GM18909 (cell line): ENCODE measurements around the gene VENTX.

Experiments used
- ATAC-seq: cut with Tn5 transposase; IDR thresholded peaks from one replicate; pipeline ENCODE4 v1.9.1; 2021; ENCODE audit warnings: mild to moderate bottlenecking; ENCODE audit not compliant: unreplicated experiment, poor library complexity

Gene VENTX

GRCh38 chr10:133201948-133202725, 35.5 kb upstream of the VENTX start:
- ATAC-seq, result no peak

DNA sequence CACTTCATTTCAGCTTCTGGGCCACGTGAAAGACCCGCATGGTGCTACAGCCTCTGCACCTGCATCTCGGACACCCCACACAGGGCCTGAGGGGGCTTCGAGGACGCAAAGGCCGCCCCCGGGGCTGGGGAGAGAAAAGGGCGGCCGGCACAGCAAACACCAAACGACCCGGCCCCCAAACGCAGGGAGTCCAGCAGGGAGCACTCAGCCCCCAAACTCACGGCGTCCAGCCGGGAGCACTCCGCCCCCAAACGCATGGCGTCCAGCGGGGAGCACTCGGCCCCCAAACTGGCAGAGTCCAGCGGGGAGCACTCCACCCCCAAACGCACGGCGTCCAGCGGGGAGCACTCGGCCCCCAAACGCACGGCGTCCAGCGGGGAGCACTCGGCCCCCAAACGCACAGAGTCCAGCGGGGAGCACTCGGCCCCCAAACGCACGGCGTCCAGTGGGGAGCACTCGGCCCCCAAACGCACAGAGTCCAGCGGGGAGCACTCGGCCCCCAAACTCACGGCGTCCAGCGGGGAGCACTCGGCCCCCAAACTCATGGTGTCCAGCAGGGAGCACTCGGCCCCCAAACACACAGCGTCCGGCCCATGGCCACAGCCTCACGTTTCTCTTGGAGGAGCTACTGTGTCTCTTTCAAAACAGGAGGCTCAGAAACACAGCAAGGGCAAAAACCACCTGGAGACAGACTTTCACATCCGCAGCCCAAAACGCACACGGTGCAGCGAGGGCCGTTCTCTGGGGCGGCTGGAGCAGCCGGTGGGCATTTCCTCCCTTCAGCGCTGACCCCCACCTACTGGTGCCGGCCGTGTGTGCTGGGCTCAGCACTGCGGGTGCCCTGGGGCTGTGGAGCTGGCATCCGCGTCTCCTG, 34.6 kb upstream of the VENTX start:
- no peak for ATAC-seq

GRCh38 chr10:133203652-133204195, 33.9 kb upstream of the VENTX start:
- no peak for ATAC-seq

DNA sequence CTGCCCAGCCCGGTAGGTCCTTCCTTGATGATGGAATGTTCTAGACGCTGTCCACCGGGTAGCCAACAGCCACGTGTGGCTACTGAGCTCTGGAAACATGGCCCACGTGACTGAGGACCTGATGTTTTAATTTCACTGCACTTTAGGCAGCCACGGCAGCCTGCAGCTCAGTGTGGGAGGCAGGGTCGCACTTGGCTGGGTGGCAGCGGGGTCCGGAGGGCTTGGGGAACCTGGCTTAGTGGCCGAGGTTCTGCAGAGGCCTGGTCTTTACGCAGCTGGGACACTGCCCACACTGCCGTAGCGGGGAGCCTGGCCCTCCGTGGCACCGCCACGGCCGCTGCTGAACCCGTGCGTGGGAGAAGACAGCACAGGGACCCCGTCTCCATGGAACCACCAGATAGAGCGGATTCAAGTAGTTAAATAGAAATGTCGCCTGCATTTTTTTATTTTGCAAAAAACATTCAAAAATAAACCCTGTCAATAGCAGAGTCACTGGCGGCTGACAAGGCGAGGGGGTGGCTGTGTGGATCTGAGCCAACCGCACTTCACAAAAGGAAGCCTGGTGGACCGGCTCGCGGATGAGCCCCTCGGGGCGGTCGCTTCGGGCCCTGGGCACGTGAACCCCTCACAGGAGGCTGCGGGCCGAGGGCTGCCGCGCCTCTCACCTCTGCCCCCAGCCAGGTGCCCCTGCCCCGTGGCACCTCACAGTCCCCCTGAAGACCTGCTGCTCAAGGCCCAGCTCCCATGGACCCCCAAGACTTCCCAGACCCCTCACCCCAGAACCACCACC, 33.2 kb upstream of the VENTX start:
- ATAC-seq, result no peak

- no peak for ATAC-seq
Observed at GRCh38 chr10:133205146-133205545, 32.5 kb upstream of the VENTX start.

DNA sequence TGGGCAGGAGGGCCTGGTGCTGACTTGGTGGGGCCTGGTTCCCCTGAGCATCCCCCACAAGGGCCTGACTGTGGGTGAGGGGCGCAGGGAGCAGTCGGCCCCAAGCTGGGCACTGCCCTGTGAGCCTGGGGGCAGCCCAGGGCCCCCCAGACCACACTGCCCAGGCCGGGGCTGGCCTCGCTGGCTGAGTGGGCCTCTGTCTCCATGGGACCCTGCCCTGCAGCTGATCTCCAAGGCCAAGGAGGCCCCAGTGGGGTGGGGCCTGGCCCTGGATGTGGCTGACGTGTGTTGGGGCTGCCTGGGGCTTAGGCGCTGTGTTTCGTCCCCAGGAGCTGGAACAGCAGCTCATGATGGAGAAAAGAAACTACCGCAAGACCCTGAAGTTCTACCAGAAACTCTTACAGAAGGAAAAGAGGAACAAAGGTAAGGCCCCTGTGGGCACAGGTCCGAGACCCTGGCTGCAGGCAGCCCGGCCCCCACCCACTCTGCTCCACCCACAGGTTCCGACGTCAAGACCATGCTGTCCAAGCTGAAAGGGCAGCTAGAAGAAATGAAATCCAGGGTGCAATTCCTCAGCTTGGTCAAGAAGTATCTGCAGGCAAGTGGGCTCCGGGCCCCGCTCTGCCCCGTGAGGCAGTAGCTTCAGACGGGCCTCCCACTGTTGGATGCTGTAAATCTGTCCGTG, 31.2 kb upstream of the VENTX start:
- no peak for ATAC-seq

- ATAC-seq, result no peak
Observed at GRCh38 chr10:133207041-133207600, 30.5 kb upstream of the VENTX start.

- no peak for ATAC-seq
Observed at GRCh38 chr10:133207627-133208026, 30.0 kb upstream of the VENTX start.

- ATAC-seq, result no peak
Observed at GRCh38 chr10:133208466-133208865, 29.2 kb upstream of the VENTX start.

GRCh38 chr10:133209117-133209516, 28.5 kb upstream of the VENTX start:
- ATAC-seq, result no peak

DNA sequence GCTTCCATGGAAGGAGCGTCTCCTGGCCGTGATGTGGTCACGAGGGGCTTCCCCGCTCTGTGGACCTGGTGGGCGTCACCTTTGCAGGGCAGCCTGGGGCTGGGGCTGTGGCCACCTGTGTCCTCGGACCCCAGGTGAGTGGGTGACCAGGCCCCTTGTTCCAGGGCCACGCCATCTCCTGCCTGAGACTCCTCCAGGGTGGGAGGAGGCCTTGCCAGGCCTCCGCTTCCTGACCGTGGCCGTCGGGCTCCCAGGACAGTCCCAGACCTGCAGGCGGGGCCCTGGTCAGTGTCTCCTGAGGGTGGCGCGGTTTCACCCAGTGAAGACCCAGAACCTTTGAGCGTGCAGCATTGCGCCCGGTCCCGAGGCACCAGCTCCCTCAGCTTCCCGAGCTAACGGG, 28.0 kb upstream of the VENTX start:
- ATAC-seq, result no peak

- ATAC-seq, result no peak
Observed at GRCh38 chr10:133210398-133211140, 27.1 kb upstream of the VENTX start.

GRCh38 chr10:133211141-133211830, 26.4 kb upstream of the VENTX start:
- ATAC-seq, result no peak

GRCh38 chr10:133211959-133212852, 25.4 kb upstream of the VENTX start:
- ATAC-seq, result no peak

DNA sequence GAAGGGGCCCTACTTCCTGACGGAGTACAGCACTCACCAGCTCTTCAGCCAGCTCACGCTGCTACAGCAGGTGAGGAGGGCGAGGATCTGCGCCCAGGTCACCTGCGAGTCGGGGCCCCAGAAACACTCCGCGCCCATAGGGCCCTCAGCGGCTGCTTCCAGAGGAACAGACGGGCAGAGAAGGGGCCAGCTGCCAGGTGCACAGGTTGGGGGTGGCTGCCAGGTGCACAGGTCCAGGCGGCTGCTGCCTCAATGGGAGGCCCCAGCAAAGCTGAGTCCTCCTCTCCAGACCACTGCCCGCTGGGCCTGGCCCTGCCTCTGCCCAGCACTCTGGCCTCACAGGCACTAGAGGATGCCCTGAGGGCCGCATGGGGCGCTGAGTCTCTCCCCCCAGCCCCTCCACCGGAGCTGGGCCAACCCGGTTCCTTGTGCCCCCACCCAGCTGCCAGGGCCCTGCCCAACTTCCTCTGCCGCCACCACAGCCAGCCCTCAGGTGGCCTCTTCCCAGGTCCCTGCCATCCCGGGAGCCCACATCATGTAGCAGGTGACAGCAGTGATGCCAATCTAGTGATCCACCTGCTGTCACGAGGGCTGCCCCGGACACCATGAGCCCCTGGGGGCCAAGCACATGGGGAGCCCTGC, 24.7 kb upstream of the VENTX start:
- ATAC-seq, result no peak

- no peak for ATAC-seq
Observed at GRCh38 chr10:133213641-133214467, 23.8 kb upstream of the VENTX start.
